ENCODE measurements around the gene GPR149.
"Not testable (repeated sequence)": the region's sequence is repeated elsewhere in the genome, so short reads cannot be mapped to it uniquely, and the experiment has no call there.

GPR149 gene, protein sequence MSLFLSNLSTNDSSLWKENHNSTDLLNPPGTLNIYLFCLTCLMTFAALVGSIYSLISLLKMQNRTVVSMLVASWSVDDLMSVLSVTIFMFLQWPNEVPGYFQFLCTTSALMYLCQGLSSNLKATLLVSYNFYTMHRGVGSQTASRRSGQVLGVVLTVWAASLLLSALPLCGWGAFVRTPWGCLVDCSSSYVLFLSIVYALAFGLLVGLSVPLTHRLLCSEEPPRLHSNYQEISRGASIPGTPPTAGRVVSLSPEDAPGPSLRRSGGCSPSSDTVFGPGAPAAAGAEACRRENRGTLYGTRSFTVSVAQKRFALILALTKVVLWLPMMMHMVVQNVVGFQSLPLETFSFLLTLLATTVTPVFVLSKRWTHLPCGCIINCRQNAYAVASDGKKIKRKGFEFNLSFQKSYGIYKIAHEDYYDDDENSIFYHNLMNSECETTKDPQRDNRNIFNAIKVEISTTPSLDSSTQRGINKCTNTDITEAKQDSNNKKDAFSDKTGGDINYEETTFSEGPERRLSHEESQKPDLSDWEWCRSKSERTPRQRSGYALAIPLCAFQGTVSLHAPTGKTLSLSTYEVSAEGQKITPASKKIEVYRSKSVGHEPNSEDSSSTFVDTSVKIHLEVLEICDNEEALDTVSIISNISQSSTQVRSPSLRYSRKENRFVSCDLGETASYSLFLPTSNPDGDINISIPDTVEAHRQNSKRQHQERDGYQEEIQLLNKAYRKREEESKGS

DNA sequence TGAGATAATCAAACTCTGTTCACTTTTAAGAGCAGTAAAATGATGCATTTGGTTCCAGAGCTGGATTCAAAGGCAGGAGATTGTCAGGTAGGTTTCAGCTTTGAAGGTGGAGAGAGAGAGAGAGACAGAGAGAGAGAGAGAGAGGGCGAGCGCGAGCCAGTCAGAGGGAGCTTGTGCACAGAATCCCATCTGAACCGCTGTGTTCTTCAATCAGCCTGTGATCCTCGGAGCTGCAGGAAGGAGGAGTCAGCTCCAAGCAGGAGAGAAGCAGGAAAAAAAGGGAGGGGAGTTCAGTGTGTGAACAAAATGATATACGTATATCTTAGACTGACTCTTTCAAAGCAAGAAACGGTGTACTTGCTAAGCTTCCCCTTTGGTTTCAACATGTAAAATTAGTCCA, at the start of gene GPR149:
TSS of gene GPR149 (minus strand) at position 177 of the 400 bp plus-strand sequence. CDS start 575 bp downstream, outside the sequence.
- DNase-seq, result no peak

GRCh38 chr3:154473769-154474168, 43.8 kb upstream of the GPR149 start:
- DNase-seq, result no peak

GRCh38 chr3:154469585-154469984, 39.6 kb upstream of the GPR149 start:
- DNase-seq, result no peak

DNA sequence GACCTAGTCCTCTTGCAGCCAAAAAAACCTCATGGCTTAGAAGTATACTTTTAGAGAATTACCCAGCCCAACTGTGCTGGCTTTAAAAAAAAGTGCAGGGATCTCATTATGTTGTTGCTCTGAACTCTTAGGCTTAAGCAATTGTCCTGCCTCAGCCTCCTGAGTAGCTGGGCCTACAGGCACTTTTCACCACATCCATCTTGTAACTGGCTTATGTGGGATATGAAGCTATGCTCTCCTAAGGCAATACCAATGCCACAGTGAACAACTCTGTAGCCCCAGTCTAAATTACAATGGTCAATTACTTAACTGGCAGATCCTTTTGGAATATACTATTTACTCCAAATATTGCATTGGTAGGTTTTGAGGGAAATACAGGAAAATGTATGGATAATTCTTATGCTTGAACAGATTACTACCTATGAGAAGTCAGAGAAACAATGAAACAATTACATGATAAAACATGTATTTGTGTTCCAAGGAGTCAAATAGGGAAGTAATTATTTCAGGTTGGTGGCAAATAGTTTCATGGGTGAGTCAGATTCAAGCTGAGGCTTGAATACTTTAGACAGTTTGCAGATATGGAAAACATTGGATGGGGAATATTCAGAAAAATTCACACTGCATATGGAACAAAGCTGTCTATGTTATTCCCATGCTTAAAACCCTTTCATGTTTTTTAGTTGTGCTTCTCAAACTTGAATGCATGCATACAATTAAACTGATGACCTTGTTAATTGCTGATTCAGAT, 34.6 kb upstream of the GPR149 start:
- DNase-seq, result no peak

GRCh38 chr3:154458560-154458959, 28.6 kb upstream of the GPR149 start:
- DNase-seq, result no peak

DNA sequence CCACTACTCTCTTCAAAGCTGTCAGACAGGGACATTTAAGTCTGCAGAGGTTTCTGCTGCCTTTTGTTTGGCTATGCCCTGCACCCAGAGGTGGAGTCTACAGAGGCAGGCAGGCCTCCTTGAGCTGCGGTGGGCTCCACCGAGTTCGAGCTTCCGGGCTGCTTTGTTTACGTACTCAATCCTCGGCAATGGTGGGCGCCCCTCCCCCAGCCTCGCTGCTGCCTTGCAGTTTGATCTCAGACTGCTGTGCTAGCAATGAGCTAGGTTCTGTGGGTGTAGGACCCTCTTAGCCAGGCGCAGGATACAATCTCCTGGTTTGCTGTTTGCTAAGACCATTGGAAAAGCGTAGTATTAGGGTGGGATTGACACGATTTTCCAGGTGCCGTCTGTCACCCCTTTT, 9.1 kb upstream of the GPR149 start:
- DNase-seq, result not testable (repeated sequence)

GRCh38 chr3:154431043-154431442, 1.1 kb upstream of the GPR149 start:
- DNase-seq, result no peak

DNA sequence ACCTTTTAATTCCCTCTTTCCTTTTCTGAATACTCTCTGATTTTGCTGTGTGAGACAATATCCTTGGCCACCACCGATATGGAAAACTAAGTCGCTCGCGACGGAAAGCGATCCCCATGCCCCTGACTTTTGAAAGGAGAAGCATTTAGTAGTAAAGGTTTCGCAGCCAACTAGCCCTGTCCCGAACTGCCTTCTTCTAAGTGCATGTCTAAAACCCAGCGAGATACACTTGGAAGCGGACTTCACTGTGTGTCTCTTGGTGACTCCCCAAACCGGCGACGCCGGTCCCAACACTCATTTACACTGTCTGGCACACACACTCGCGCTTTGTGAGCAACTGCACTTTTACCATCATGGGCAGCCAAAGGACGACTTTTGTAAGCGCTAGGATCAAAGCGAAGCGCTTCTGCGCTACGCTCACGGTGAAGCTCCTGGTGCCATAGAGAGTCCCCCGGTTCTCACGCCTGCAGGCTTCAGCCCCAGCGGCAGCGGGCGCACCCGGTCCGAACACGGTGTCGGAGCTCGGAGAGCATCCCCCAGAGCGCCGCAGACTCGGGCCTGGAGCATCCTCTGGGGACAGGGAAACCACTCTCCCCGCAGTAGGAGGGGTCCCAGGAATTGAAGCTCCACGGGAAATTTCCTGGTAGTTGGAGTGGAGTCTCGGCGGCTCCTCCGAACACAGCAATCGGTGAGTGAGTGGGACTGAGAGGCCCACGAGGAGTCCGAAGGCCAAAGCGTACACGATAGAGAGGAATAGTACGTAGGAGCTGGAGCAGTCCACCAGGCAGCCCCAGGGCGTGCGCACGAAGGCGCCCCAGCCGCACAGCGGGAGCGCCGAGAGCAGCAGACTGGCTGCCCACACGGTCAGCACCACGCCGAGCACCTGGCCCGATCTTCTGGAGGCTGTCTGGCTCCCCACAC, 1.4 kb downstream of the GPR149 start:
- DNase-seq, result no peak

DNA sequence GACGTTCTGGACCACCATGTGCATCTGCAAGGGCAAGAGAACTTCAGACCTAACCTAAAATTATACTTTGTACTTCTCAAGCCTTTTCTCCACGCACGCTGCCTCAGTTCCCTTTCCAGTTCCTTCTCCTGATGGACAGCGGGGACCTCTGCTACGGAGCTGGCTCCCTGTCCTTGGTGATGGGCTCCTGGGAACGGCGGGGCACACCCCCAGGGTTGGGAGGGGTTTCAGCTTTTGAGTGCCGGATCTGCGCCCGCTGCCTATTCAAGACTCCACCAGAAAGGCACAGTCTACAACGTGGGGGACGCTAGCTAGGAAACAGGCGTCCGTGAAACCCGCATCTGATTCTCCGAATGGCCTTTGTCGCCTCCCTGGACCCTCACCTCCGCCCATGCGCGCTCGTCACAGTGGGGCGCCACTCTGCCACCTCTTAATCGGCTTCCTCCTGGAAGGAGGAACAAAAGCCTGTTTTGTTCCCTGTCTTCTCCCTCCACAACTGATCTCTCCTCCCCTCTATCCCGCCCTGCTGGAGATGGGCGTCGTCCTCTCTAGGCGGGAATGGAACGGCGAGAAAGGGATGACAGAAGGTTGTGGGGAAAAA, 2.2 kb downstream of the GPR149 start:
- no peak for DNase-seq

- no peak for DNase-seq
These were observed 7.3 kb downstream of the GPR149 start for GRCh38 chr3:154422694-154423093.

- DNase-seq, result no peak
These were observed 8.9 kb downstream of the GPR149 start for GRCh38 chr3:154421083-154421482.

DNA sequence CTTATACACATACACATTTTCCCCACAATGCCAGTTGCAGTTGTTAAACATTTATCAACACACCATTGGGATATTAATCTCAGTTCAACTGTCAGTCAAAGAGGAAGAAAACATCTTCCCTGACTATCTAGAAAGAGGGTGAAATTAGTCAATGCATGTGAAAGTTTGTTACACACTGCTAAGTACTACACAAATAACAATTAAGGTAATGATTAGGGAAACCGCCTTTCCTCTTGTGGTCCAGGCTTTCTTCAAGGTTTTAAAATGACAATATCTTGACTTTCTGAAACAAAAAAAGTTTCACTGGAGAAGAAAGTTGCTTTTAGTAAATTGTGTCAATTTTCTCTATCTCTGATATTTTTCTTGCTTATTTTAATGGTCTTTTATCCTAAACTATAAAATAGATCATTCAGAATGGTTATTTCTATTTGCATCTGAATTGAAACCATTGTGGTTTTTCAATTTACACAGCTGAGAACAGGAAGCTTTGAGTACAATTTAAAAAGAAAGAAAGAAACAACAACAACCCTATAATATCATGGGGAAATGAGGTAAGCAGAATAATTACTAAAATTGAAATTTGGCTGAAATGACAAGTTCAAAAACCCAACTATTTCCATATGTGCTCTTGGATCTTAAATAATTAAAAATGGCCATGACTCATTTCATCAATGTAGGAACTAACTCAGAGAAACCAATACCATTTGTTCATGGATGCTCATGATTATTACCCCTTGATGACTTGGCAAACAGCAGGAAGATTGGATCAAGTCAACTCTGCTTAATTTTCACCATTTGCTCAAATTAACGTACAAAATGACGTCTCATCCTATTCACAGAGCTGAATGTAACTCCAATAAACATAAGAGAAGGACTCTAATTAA, 31.7 kb downstream of the GPR149 start:
- DNase-seq, result no peak

GRCh38 chr3:154389861-154390260, 40.1 kb downstream of the GPR149 start:
- no peak for DNase-seq

- DNase-seq, result no peak
These were observed 45.5 kb downstream of the GPR149 start for GRCh38 chr3:154384479-154384878.

GRCh38 chr3:154378311-154378710, 51.7 kb downstream of the GPR149 start:
- no peak for DNase-seq

DNA sequence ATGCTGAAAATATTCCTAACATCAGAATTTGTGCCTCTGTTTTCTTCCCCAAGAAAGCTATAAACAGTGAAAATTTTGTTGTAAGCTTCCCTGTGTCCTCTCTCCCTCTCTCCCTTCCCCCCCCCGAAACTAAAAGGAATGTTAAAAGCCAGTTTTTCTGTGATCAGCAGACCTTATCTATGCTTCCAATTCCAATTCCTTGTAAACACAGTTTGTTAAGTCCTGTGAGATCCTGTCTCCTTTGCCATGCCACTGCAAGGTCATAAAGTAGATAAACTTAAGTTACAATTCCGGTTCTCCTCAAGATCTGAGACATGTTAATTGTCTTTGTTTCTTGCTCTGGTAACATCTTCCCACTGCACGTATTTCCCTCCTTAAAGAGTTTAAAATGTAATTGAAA, 62.8 kb downstream of the GPR149 start:
- no peak for DNase-seq

GRCh38 chr3:154364849-154365248, 65.1 kb downstream of the GPR149 start:
- DNase-seq, result no peak

DNA sequence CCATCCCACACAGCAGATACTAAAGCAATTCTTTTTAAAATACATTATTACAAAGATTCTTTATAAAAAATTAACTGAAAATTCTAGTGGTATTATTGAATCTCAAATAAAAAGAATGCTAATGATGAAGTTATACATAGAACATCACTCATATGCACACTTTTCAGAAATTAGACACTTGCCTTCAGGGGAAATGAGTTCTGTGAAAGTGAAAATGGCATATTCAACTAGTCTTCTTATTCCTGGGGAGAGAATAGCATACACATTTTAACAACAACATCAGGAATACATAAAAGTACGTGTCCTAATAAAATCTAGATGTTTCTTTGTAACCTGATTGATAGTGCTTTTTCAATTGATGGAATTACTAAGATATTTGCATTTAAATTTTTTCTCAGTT, 68.9 kb downstream of the GPR149 start:
- DNase-seq, result no peak

DNA sequence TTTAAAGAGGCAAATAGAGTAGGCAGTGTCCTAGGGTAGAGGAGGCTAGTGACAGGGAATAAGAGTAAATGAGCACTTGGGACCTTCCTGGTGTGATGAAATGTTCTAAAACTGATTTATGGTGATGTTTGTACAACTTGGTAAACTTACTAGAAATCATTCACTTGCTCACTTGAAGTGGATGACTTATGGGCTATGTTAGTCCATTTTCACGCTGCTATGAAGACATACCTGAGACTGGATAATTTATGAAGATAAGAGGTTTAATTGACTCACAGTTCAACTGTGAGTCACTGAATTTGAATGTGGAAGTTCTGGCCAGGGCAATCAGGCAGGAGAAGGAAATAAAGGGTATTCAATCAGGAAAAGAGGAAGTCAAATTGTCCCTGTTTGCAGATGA, 74.0 kb downstream of the GPR149 start:
- DNase-seq, result no peak

DNA sequence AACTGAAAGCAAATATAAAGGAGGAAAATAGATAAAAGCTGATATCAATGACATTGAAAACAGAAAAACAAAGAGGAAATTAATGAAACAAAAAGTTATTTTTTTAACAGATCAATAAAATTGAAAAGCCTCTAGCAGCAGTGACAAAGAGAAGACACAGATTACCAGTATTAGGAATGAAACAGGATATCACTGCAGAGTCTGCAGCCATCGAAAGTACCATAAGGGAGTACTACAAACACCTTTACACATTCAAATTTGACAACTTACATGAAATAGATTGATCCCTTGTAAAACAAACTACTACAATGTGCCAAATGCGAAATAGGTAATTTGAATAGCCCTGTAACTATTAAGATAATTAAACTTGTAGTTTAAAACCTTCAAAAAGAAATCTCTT, 80.8 kb downstream of the GPR149 start:
- DNase-seq, result no peak
